T-helper 22 cell (primary cell): ENCODE measurements around the gene PCSK5.
"Not testable (repeated sequence)": the region's sequence is repeated elsewhere in the genome, so short reads cannot be mapped to it uniquely, and the experiment has no call there.

Source experiments
- DNase-seq: peaks from one replicate; pipeline ENCODE4 v3.0.0-alpha.2; 2020; ENCODE audit warnings: low read depth

The PCSK5 gene

GRCh38 chr9:75963321-75963720 lies 72.8 kb downstream of the PCSK5 start:
- DNase-seq: not testable (repeated sequence)

- no peak for DNase-seq
These were observed 74.0 kb downstream of the PCSK5 start for GRCh38 chr9:75964427-75964826.

GRCh38 chr9:75965231-75965630 lies 74.8 kb downstream of the PCSK5 start:
- no peak for DNase-seq

- DNase-seq: no peak
These were observed 77.1 kb downstream of the PCSK5 start for GRCh38 chr9:75967556-75967955.

- DNase-seq: no peak
These were observed 83.7 kb downstream of the PCSK5 start for GRCh38 chr9:75974016-75974766.

- no peak for DNase-seq
These were observed 84.6 kb downstream of the PCSK5 start for GRCh38 chr9:75975071-75975470.

GRCh38 chr9:75976549-75976948 lies 86.1 kb downstream of the PCSK5 start:
- no peak for DNase-seq

- no peak for DNase-seq
These were observed 88.9 kb downstream of the PCSK5 start for GRCh38 chr9:75979362-75979761.

GRCh38 chr9:75983319-75984045 lies 93.0 kb downstream of the PCSK5 start:
- no peak for DNase-seq

GRCh38 chr9:75985515-75985914 lies 95.0 kb downstream of the PCSK5 start:
- no peak for DNase-seq

- no peak for DNase-seq
These were observed 98.2 kb downstream of the PCSK5 start for GRCh38 chr9:75988663-75989062.

GRCh38 chr9:75990156-75990555 lies 99.7 kb downstream of the PCSK5 start:
- DNase-seq: no peak

GRCh38 chr9:75990576-75991304 lies 100.3 kb downstream of the PCSK5 start:
- no peak for DNase-seq

GRCh38 chr9:75992482-75993206 lies 102.2 kb downstream of the PCSK5 start:
- DNase-seq: no peak

GRCh38 chr9:75993434-75993833 lies 103.0 kb downstream of the PCSK5 start:
- DNase-seq: no peak

GRCh38 chr9:75995066-75995465 lies 104.6 kb downstream of the PCSK5 start:
- DNase-seq: no peak

GRCh38 chr9:75996726-75997125 lies 106.3 kb downstream of the PCSK5 start:
- no peak for DNase-seq

- no peak for DNase-seq
These were observed 106.7 kb downstream of the PCSK5 start for GRCh38 chr9:75997206-75997605.

- DNase-seq: no peak
These were observed 107.8 kb downstream of the PCSK5 start for GRCh38 chr9:75998096-75998780.

GRCh38 chr9:76001459-76001858 lies 111.0 kb downstream of the PCSK5 start:
- DNase-seq: no peak

- DNase-seq: no peak
These were observed 112.6 kb downstream of the PCSK5 start for GRCh38 chr9:76003041-76003440.

- DNase-seq: no peak
These were observed 114.1 kb downstream of the PCSK5 start for GRCh38 chr9:76004526-76004925.
